ENCODE data around the gene LRRC4C.

The LRRC4C gene

GRCh38 chr11:41189701-41190436 lies 269.6 kb downstream of the LRRC4C start:
- Histone ChIP-seq H3K27me3 (ENCODE audit: control insufficient read depth, insufficient read depth, low read length) (no peaks in the 10 kb centered on the region), H3K4me2 (ENCODE audit: low read length) (no peak overlapping the region), H3K4me3 (ENCODE audit: low read length) (no peak overlapping the region), H3K9ac (ENCODE audit: low read depth, low read length) (no peak overlapping the region), H3K9me3 (replicated peaks; ENCODE audit: low read length) (peaks cover 6% of the 10 kb centered on the region), H3K36me3 (ENCODE audit: insufficient read depth, low read length) (no peaks in the 10 kb centered on the region), H3K4me1 (ENCODE audit: control insufficient read depth, insufficient read depth, low read length) (no peaks in the 10 kb centered on the region)

GRCh38 chr11:41177791-41178190 lies 281.7 kb downstream of the LRRC4C start:
- no peak overlapping the region for H3K4me3 ChIP-seq (ENCODE audit: low read length)
- H3K27me3 ChIP-seq (ENCODE audit: control insufficient read depth, insufficient read depth, low read length), result no peaks in the 10 kb centered on the region
- no peak overlapping the region for H3K4me2 ChIP-seq (ENCODE audit: low read length)
- no peak overlapping the region for H3K9ac ChIP-seq (ENCODE audit: low read depth, low read length)
- no peaks in the 10 kb centered on the region for H3K36me3 ChIP-seq (ENCODE audit: insufficient read depth, low read length)
- peaks cover 11% of the 10 kb centered on the region for H3K9me3 ChIP-seq (replicated peaks; ENCODE audit: low read length)
- no peaks in the 10 kb centered on the region for H3K4me1 ChIP-seq (ENCODE audit: control insufficient read depth, insufficient read depth, low read length)

- no peak overlapping the region for H3K9ac ChIP-seq (ENCODE audit: low read depth, low read length)
Measured at GRCh38 chr11:41175304-41175972, 284.0 kb downstream of the LRRC4C start.

GRCh38 chr11:41146326-41146725 lies 313.1 kb downstream of the LRRC4C start:
- Histone ChIP-seq H3K36me3 (ENCODE audit: insufficient read depth, low read length) (no peaks in the 10 kb centered on the region), H3K4me1 (ENCODE audit: control insufficient read depth, insufficient read depth, low read length) (no peaks in the 10 kb centered on the region), H3K27me3 (ENCODE audit: control insufficient read depth, insufficient read depth, low read length) (no peaks in the 10 kb centered on the region), H3K4me2 (ENCODE audit: low read length) (no peak overlapping the region), H3K9me3 (replicated peaks; ENCODE audit: low read length) (no peaks in the 10 kb centered on the region), H3K9ac (ENCODE audit: low read depth, low read length) (no peak overlapping the region), H3K4me3 (ENCODE audit: low read length) (no peak overlapping the region)

More at GRCh38 chr11:41175304-41175972, 284.0 kb downstream of the LRRC4C start:
- Histone ChIP-seq H3K4me3 (ENCODE audit: low read length) (no peak overlapping the region), H3K36me3 (ENCODE audit: insufficient read depth, low read length) (no peaks in the 10 kb centered on the region), H3K27me3 (ENCODE audit: control insufficient read depth, insufficient read depth, low read length) (no peaks in the 10 kb centered on the region), H3K4me2 (ENCODE audit: low read length) (no peak overlapping the region), H3K9me3 (replicated peaks; ENCODE audit: low read length) (peaks cover 8% of the 10 kb centered on the region), H3K4me1 (ENCODE audit: control insufficient read depth, insufficient read depth, low read length) (no peaks in the 10 kb centered on the region)

- H3K4me2 ChIP-seq (ENCODE audit: low read length), result no peak overlapping the region
- no peaks in the 10 kb centered on the region for H3K4me1 ChIP-seq (ENCODE audit: control insufficient read depth, insufficient read depth, low read length)
- H3K9me3 ChIP-seq (replicated peaks; ENCODE audit: low read length), result no peaks in the 10 kb centered on the region
- H3K27me3 ChIP-seq (ENCODE audit: control insufficient read depth, insufficient read depth, low read length), result no peaks in the 10 kb centered on the region
- H3K36me3 ChIP-seq (ENCODE audit: insufficient read depth, low read length), result no peaks in the 10 kb centered on the region
- H3K9ac ChIP-seq (ENCODE audit: low read depth, low read length), result no peak overlapping the region
- H3K4me3 ChIP-seq (ENCODE audit: low read length), result no peak overlapping the region
Measured at GRCh38 chr11:41145420-41145819, 314.0 kb downstream of the LRRC4C start.

GRCh38 chr11:41134971-41135370 lies 324.5 kb downstream of the LRRC4C start:
- Histone ChIP-seq H3K36me3 (ENCODE audit: insufficient read depth, low read length) (no peaks in the 10 kb centered on the region), H3K4me2 (ENCODE audit: low read length) (no peak overlapping the region), H3K4me3 (ENCODE audit: low read length) (no peak overlapping the region), H3K9ac (ENCODE audit: low read depth, low read length) (no peak overlapping the region), H3K9me3 (replicated peaks; ENCODE audit: low read length) (peaks cover 9% of the 10 kb centered on the region), H3K4me1 (ENCODE audit: control insufficient read depth, insufficient read depth, low read length) (no peaks in the 10 kb centered on the region), H3K27me3 (ENCODE audit: control insufficient read depth, insufficient read depth, low read length) (no peaks in the 10 kb centered on the region)

GRCh38 chr11:41133023-41133422 lies 326.4 kb downstream of the LRRC4C start:
- no peaks in the 10 kb centered on the region for H3K4me1 ChIP-seq (ENCODE audit: control insufficient read depth, insufficient read depth, low read length)
- H3K27me3 ChIP-seq (ENCODE audit: control insufficient read depth, insufficient read depth, low read length), result no peaks in the 10 kb centered on the region
- H3K4me3 ChIP-seq (ENCODE audit: low read length), result no peak overlapping the region
- H3K4me2 ChIP-seq (ENCODE audit: low read length), result no peak overlapping the region
- H3K9me3 ChIP-seq (replicated peaks; ENCODE audit: low read length), result peaks cover 10% of the 10 kb centered on the region
- H3K36me3 ChIP-seq (ENCODE audit: insufficient read depth, low read length), result no peaks in the 10 kb centered on the region
- H3K9ac ChIP-seq (ENCODE audit: low read depth, low read length), result no peak overlapping the region

- no peaks in the 10 kb centered on the region for H3K36me3 ChIP-seq (ENCODE audit: insufficient read depth, low read length)
- no peak overlapping the region for H3K4me3 ChIP-seq (ENCODE audit: low read length)
- no peak overlapping the region for H3K9ac ChIP-seq (ENCODE audit: low read depth, low read length)
- no peaks in the 10 kb centered on the region for H3K27me3 ChIP-seq (ENCODE audit: control insufficient read depth, insufficient read depth, low read length)
- H3K9me3 ChIP-seq (replicated peaks; ENCODE audit: low read length), result peaks cover 3% of the 10 kb centered on the region
- no peak overlapping the region for H3K4me2 ChIP-seq (ENCODE audit: low read length)
- no peaks in the 10 kb centered on the region for H3K4me1 ChIP-seq (ENCODE audit: control insufficient read depth, insufficient read depth, low read length)
Measured at GRCh38 chr11:41121600-41121999, 337.9 kb downstream of the LRRC4C start.

GRCh38 chr11:41119484-41119883 lies 340.0 kb downstream of the LRRC4C start:
- Histone ChIP-seq H3K36me3 (ENCODE audit: insufficient read depth, low read length) (no peaks in the 10 kb centered on the region), H3K4me3 (ENCODE audit: low read length) (no peak overlapping the region), H3K4me1 (ENCODE audit: control insufficient read depth, insufficient read depth, low read length) (no peaks in the 10 kb centered on the region), H3K9ac (ENCODE audit: low read depth, low read length) (no peak overlapping the region), H3K4me2 (ENCODE audit: low read length) (no peak overlapping the region), H3K9me3 (replicated peaks; ENCODE audit: low read length) (peaks cover 3% of the 10 kb centered on the region), H3K27me3 (ENCODE audit: control insufficient read depth, insufficient read depth, low read length) (no peaks in the 10 kb centered on the region)

GRCh38 chr11:41118521-41118920 lies 340.9 kb downstream of the LRRC4C start:
- Histone ChIP-seq H3K36me3 (ENCODE audit: insufficient read depth, low read length) (no peaks in the 10 kb centered on the region), H3K4me1 (ENCODE audit: control insufficient read depth, insufficient read depth, low read length) (no peaks in the 10 kb centered on the region), H3K4me2 (ENCODE audit: low read length) (no peak overlapping the region), H3K9ac (ENCODE audit: low read depth, low read length) (no peak overlapping the region), H3K27me3 (ENCODE audit: control insufficient read depth, insufficient read depth, low read length) (no peaks in the 10 kb centered on the region), H3K9me3 (replicated peaks; ENCODE audit: low read length) (peaks cover 3% of the 10 kb centered on the region), H3K4me3 (ENCODE audit: low read length) (no peak overlapping the region)

- Histone ChIP-seq H3K9me3 (replicated peaks; ENCODE audit: low read length) (peaks cover 3% of the 10 kb centered on the region), H3K9ac (ENCODE audit: low read depth, low read length) (no peak overlapping the region), H3K4me2 (ENCODE audit: low read length) (no peak overlapping the region), H3K27me3 (ENCODE audit: control insufficient read depth, insufficient read depth, low read length) (no peaks in the 10 kb centered on the region), H3K36me3 (ENCODE audit: insufficient read depth, low read length) (no peaks in the 10 kb centered on the region), H3K4me1 (ENCODE audit: control insufficient read depth, insufficient read depth, low read length) (no peaks in the 10 kb centered on the region), H3K4me3 (ENCODE audit: low read length) (no peak overlapping the region)
Measured at GRCh38 chr11:41116970-41117369, 342.5 kb downstream of the LRRC4C start.

GRCh38 chr11:41115066-41115465 lies 344.4 kb downstream of the LRRC4C start:
- Histone ChIP-seq H3K4me3 (ENCODE audit: low read length) (no peak overlapping the region), H3K36me3 (ENCODE audit: insufficient read depth, low read length) (no peaks in the 10 kb centered on the region), H3K9me3 (replicated peaks; ENCODE audit: low read length) (no peaks in the 10 kb centered on the region), H3K27me3 (ENCODE audit: control insufficient read depth, insufficient read depth, low read length) (no peaks in the 10 kb centered on the region), H3K4me2 (ENCODE audit: low read length) (no peak overlapping the region), H3K4me1 (ENCODE audit: control insufficient read depth, insufficient read depth, low read length) (no peaks in the 10 kb centered on the region), H3K9ac (ENCODE audit: low read depth, low read length) (no peak overlapping the region)

All from skeletal muscle satellite cell (primary cell).